ENCODE data around the gene ATP11A. TPM values are rescaled to one million over a fixed set of nuclear protein-coding genes. Genes with fewer than 3 reads are reported as not detected.

The ATP11A gene
- total RNA-seq, 1 donor from 2014 or later = 114 TPM

GRCh38 chr13:112835796-112836195, 146.0 kb downstream of the ATP11A start:
- H3K36me3 Mint-ChIP-seq = peaks cover 55% of the 10 kb centered on the region
- no peak overlapping the region for H3K4me3 Mint-ChIP-seq
- H3K9me3 Mint-ChIP-seq = no peaks in the 10 kb centered on the region
- TF ChIP-seq, protein P1, sequence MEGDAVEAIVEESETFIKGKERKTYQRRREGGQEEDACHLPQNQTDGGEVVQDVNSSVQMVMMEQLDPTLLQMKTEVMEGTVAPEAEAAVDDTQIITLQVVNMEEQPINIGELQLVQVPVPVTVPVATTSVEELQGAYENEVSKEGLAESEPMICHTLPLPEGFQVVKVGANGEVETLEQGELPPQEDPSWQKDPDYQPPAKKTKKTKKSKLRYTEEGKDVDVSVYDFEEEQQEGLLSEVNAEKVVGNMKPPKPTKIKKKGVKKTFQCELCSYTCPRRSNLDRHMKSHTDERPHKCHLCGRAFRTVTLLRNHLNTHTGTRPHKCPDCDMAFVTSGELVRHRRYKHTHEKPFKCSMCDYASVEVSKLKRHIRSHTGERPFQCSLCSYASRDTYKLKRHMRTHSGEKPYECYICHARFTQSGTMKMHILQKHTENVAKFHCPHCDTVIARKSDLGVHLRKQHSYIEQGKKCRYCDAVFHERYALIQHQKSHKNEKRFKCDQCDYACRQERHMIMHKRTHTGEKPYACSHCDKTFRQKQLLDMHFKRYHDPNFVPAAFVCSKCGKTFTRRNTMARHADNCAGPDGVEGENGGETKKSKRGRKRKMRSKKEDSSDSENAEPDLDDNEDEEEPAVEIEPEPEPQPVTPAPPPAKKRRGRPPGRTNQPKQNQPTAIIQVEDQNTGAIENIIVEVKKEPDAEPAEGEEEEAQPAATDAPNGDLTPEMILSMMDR (IDR thresholded peaks at IDR 0.05; ENCODE audit: unreplicated experiment) = no peak
- DNase-seq (ENCODE audit: low spot score in 2 of 2, unreplicated experiment in 2 of 2) = no peak
- H3K4me1 Mint-ChIP-seq = no peaks in the 10 kb centered on the region
- H3K27ac Mint-ChIP-seq = no peak overlapping the region
- H3K27me3 Mint-ChIP-seq (ENCODE audit: low read depth) = no peaks in the 10 kb centered on the region

- H3K27me3 Mint-ChIP-seq (ENCODE audit: low read depth) = no peaks in the 10 kb centered on the region
- peaks cover 45% of the 10 kb centered on the region for H3K36me3 Mint-ChIP-seq
- no peak for DNase-seq (ENCODE audit: low spot score in 2 of 2, unreplicated experiment in 2 of 2)
- no peaks in the 10 kb centered on the region for H3K4me1 Mint-ChIP-seq
- no peak overlapping the region for H3K4me3 Mint-ChIP-seq
- no peak overlapping the region for H3K27ac Mint-ChIP-seq
- H3K9me3 Mint-ChIP-seq = no peaks in the 10 kb centered on the region
- TF ChIP-seq, protein P1 (IDR thresholded peaks at IDR 0.05; ENCODE audit: unreplicated experiment) = no peak
Observed at GRCh38 chr13:112836940-112837339, 147.1 kb downstream of the ATP11A start.

DNA sequence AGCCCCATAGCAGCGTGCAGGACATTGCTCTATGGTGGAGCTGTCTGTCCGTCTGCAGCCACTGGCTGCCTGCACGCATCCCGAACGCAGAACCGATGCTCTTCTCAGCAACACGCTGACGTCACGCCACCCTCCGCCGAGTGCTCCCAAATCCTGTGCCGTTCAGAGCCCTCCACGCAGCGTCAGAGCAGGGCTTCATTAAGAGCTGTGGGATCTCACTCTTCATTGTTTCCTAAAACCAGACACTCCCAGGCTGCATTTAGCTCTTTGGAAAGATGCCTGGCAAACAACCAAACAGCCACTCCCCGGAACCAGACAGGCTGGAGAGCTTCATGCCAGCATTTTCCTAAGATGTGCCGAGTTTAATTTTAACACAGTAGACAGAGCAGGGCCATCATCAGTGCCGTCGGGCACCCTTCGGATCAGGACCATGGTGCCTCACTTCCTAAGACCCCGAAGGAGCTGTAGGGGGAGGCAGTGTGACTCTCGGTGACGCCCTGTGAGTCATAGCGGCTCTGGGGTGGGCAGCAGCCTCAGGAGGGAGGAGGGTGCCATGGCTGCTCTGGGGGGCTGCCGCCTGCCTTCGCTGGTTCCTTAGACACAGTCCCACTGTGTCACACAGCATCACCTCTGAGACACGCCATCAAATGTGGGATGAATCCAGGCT, 147.7 kb downstream of the ATP11A start:
- H3K4me1 Mint-ChIP-seq = no peaks in the 10 kb centered on the region
- H3K27me3 Mint-ChIP-seq (ENCODE audit: low read depth) = no peaks in the 10 kb centered on the region
- TF ChIP-seq, protein P1 (IDR thresholded peaks at IDR 0.05; ENCODE audit: unreplicated experiment) = no peak
- no peak overlapping the region for H3K27ac Mint-ChIP-seq
- no peak overlapping the region for H3K4me3 Mint-ChIP-seq
- DNase-seq (ENCODE audit: low spot score in 2 of 2, unreplicated experiment in 2 of 2) = no peak
- no peaks in the 10 kb centered on the region for H3K9me3 Mint-ChIP-seq
- H3K36me3 Mint-ChIP-seq = peaks cover 40% of the 10 kb centered on the region

- TF ChIP-seq, protein P1 (IDR thresholded peaks at IDR 0.05; ENCODE audit: unreplicated experiment) = no peak
- DNase-seq (ENCODE audit: low spot score in 2 of 2, unreplicated experiment in 2 of 2) = no peak
- Mint-ChIP-seq H3K9me3 (no peaks in the 10 kb centered on the region), H3K36me3 (peaks cover 40% of the 10 kb centered on the region), H3K4me1 (peaks cover under 1% of the 10 kb centered on the region), H3K27me3 (ENCODE audit: low read depth) (no peaks in the 10 kb centered on the region), H3K27ac (no peak overlapping the region), H3K4me3 (no peak overlapping the region)
Observed at GRCh38 chr13:112838038-112838841, 148.4 kb downstream of the ATP11A start.

- Mint-ChIP-seq H3K27me3 (ENCODE audit: low read depth) (no peaks in the 10 kb centered on the region), H3K36me3 (peaks cover 40% of the 10 kb centered on the region), H3K27ac (no peak overlapping the region), H3K9me3 (no peaks in the 10 kb centered on the region), H3K4me1 (peaks cover 5% of the 10 kb centered on the region), H3K4me3 (no peak overlapping the region)
- DNase-seq (ENCODE audit: low spot score in 2 of 2, unreplicated experiment in 2 of 2) = no peak
- TF ChIP-seq, protein P1 (IDR thresholded peaks at IDR 0.05; ENCODE audit: unreplicated experiment) = no peak
Observed at GRCh38 chr13:112838842-112839117, 148.9 kb downstream of the ATP11A start.
